Epithelial cell of prostate (primary cell): ENCODE measurements around the gene CEP164.

Experiments
- DNase-seq: peaks from one replicate; pipeline ENCODE4 v3.0.0-alpha.2; 2011; ENCODE audit warnings: low read depth, low spot score
- H3K27ac ChIP-seq: fragments of 450-650 bp; 2 replicates; pipeline ENCODE4 v1.5.1; 2017; ENCODE audit warnings: mild to moderate bottlenecking

The CEP164 gene

GRCh38 chr11:117417342-117417741 lies 89.7 kb downstream of the CEP164 start:
- no peak overlapping the region for H3K27ac ChIP-seq
- DNase-seq, result no peak

GRCh38 chr11:117417856-117418255 lies 90.2 kb downstream of the CEP164 start:
- no peak for DNase-seq
- H3K27ac ChIP-seq, result no peak overlapping the region

- no peak for DNase-seq
- H3K27ac ChIP-seq, result no peak overlapping the region
Observed at GRCh38 chr11:117418737-117419481, 91.3 kb downstream of the CEP164 start.

GRCh38 chr11:117419482-117420142 lies 92.0 kb downstream of the CEP164 start:
- DNase-seq, result no peak
- no peak overlapping the region for H3K27ac ChIP-seq

- no peak overlapping the region for H3K27ac ChIP-seq
- no peak for DNase-seq
Observed at GRCh38 chr11:117420143-117420485, 92.5 kb downstream of the CEP164 start.

GRCh38 chr11:117420598-117420997 lies 92.9 kb downstream of the CEP164 start:
- no peak overlapping the region for H3K27ac ChIP-seq
- DNase-seq, result no peak

GRCh38 chr11:117421041-117421440 lies 93.4 kb downstream of the CEP164 start:
- no peak for DNase-seq

GRCh38 chr11:117421476-117421875 lies 93.8 kb downstream of the CEP164 start:
- DNase-seq, result no peak
- no peak overlapping the region for H3K27ac ChIP-seq

More at GRCh38 chr11:117421041-117421440, 93.4 kb downstream of the CEP164 start:
- H3K27ac ChIP-seq, result no peak overlapping the region

GRCh38 chr11:117423046-117423575 lies 95.5 kb downstream of the CEP164 start:
- no peak overlapping the region for H3K27ac ChIP-seq
- DNase-seq, result no peak

GRCh38 chr11:117424781-117425180 lies 97.1 kb downstream of the CEP164 start:
- DNase-seq, result no peak
- H3K27ac ChIP-seq, result no peak overlapping the region

- DNase-seq, result no peak
- no peak overlapping the region for H3K27ac ChIP-seq
Observed at GRCh38 chr11:117425679-117426296, 98.1 kb downstream of the CEP164 start.

- H3K27ac ChIP-seq, result no peak overlapping the region
- DNase-seq, result no peak
Observed at GRCh38 chr11:117426297-117426685, 98.6 kb downstream of the CEP164 start.

- no peak overlapping the region for H3K27ac ChIP-seq
- DNase-seq, result no peak
Observed at GRCh38 chr11:117426941-117427340, 99.3 kb downstream of the CEP164 start.

- DNase-seq, result no peak
- H3K27ac ChIP-seq, result no peak overlapping the region
Observed at GRCh38 chr11:117427356-117427874, 99.8 kb downstream of the CEP164 start.

- H3K27ac ChIP-seq, result no peak overlapping the region
- no peak for DNase-seq
Observed at GRCh38 chr11:117428186-117428855, 100.7 kb downstream of the CEP164 start.

- no peak overlapping the region for H3K27ac ChIP-seq
- no peak for DNase-seq
Observed at GRCh38 chr11:117428856-117429229, 101.2 kb downstream of the CEP164 start.

- no peak overlapping the region for H3K27ac ChIP-seq
- no peak for DNase-seq
Observed at GRCh38 chr11:117430293-117430955, 102.8 kb downstream of the CEP164 start.

- no peak overlapping the region for H3K27ac ChIP-seq
- DNase-seq, result no peak
Observed at GRCh38 chr11:117431436-117431835, 103.8 kb downstream of the CEP164 start.

- DNase-seq, result no peak
- no peak overlapping the region for H3K27ac ChIP-seq
Observed at GRCh38 chr11:117433717-117434116, 106.1 kb downstream of the CEP164 start.

- no peak for DNase-seq
- H3K27ac ChIP-seq, result no peak overlapping the region
Observed at GRCh38 chr11:117434481-117434880, 106.8 kb downstream of the CEP164 start.
